Peyer's patch (tissue), 4 donors: ENCODE measurements around the gene CD2AP. TPM values are rescaled to one million over a fixed set of nuclear protein-coding genes. Genes with fewer than 3 reads are reported as not detected.

ENCODE experiments used
- DNase-seq, 3 donors: peaks; one replicate each; pipeline ENCODE4 v3.0.0-alpha.2; 2017 to 2019
- H3K27ac ChIP-seq, 4 donors: fragments of 200-600 bp; sonication (generic); one replicate each; pipeline ENCODE4 v1.5.1; 2016 to 2019
- H3K27me3 ChIP-seq, 2 donors: fragments of 200-600 bp; sonication (generic); one replicate each; pipeline ENCODE4 v1.5.1; 2019
- H3K36me3 ChIP-seq, 3 donors: fragments of 200-600 bp; sonication (generic); one replicate each; pipeline ENCODE4 v1.5.1; 2016 to 2019
- H3K4me1 ChIP-seq, 4 donors: fragments of 200-600 bp; sonication (generic); one replicate each; pipeline ENCODE4 v1.5.1; 2016 to 2019
- H3K4me3 ChIP-seq, 4 donors: fragments of 200-600 bp; sonication (generic); 1 replicate in 3 of 4; 2 replicates in 1 of 4; pipeline ENCODE4 v1.5.1; 2016 to 2019; ENCODE audit warnings: mild to moderate bottlenecking in 1 of 4
- H3K9me3 ChIP-seq, 4 donors: fragments of 200-600 bp; sonication (generic); one replicate each; pipeline ENCODE4 v1.5.1; 2016 to 2019; ENCODE audit warnings: mild to moderate bottlenecking in 1 of 4
- POLR2A ChIP-seq, 2 donors: fragments of 450-650 bp; IDR thresholded peaks; one replicate each; pipeline ENCODE4 v1.5.1; 2017; ENCODE audit warnings: antibody characterized with exemption in 2 of 2, mild to moderate bottlenecking in 2 of 2, moderate library complexity in 2 of 2
- small RNA-seq, 2 donors: library from RNA; depleted of rRNA; stranded (forward); fragments of <200 nt; gene quantifications; one replicate each; pipeline ENCODE3, GENCODE V24; 2016
- total RNA-seq, 4 donors: library from RNA; depleted of rRNA; stranded (reverse); fragments of >200 nt; gene quantifications; one replicate each; pipeline ENCODE4 v1.1.0, GENCODE V29; 2016
- TF ChIP-seq, protein P1 (sequence below), 6 experiments: fragments of 450-650 bp in 4 of 6; fragments of 200-600 bp in 2 of 6; sonication (generic) in 1 of 6; IDR thresholded peaks; one replicate each; pipeline ENCODE4 v1.5.1; 2017 to 2019; ENCODE audit warnings: antibody characterized with exemption in 6 of 6, mild to moderate bottlenecking in 3 of 6, moderate library complexity in 1 of 6

The CD2AP gene
- total RNA-seq, 4 donors from 2014 or later, result 59.4 to 151 (median 96.8) TPM

DNA sequence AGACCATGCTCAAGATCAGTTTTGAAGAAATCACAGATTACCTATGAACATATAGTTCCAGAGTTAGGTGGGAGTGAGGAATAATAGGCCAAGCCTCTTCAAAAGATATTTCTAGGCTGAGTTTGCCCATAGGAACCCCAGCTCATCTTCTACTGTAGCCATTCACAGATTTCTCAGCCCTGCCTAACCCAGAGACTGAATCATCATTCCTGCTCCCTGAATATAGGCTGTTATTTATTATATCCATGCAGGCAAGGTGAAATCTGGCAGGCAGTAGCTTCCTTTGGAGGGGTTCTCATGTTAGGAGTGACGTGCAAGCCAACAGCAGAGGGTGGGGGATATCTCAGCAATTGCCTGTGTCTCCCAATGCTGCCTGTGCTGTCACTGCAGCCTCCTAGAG is 195.2 kb downstream of the CD2AP start:
- Histone ChIP-seq H3K4me1 (no peaks in the 10 kb centered on the region), H3K36me3 (no peaks in the 10 kb centered on the region), H3K4me3 (no peak overlapping the region), H3K9me3 (no peaks in the 10 kb centered on the region), H3K27me3 (no peaks in the 10 kb centered on the region), H3K27ac (no peak overlapping the region)
- no peak for DNase-seq
- TF ChIP-seq POLR2A (IDR thresholded peaks at IDR 0.05), result no peak
- TF ChIP-seq, protein P1, sequence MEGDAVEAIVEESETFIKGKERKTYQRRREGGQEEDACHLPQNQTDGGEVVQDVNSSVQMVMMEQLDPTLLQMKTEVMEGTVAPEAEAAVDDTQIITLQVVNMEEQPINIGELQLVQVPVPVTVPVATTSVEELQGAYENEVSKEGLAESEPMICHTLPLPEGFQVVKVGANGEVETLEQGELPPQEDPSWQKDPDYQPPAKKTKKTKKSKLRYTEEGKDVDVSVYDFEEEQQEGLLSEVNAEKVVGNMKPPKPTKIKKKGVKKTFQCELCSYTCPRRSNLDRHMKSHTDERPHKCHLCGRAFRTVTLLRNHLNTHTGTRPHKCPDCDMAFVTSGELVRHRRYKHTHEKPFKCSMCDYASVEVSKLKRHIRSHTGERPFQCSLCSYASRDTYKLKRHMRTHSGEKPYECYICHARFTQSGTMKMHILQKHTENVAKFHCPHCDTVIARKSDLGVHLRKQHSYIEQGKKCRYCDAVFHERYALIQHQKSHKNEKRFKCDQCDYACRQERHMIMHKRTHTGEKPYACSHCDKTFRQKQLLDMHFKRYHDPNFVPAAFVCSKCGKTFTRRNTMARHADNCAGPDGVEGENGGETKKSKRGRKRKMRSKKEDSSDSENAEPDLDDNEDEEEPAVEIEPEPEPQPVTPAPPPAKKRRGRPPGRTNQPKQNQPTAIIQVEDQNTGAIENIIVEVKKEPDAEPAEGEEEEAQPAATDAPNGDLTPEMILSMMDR (IDR thresholded peaks at IDR 0.05), result no peak

DNA sequence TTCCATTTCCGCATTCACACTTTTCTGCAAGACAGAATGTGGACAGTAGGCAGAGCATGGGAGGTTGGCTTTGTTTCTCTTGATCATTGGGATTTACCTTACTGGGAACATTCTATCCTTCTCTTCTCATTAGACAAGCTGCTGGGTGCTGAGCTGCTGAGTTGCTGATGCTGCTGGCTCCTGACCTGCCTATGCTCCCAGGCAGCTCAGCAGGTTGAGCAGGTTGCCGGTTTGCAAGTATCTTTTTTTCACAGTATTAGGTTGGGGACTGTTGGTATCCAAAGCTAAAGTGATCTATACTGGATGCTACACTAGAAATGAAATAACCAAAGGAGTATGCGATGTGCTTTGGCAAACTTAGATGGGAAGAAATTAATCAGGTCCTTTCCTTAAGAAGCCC is 197.1 kb downstream of the CD2AP start:
- DNase-seq, result no peak
- H3K27ac ChIP-seq, result no peak overlapping the region
- no peak overlapping the region for H3K4me3 ChIP-seq
- H3K4me1 ChIP-seq, result no peaks in the 10 kb centered on the region
- no peak for TF ChIP-seq POLR2A (IDR thresholded peaks at IDR 0.05)
- TF ChIP-seq, protein P1 (IDR thresholded peaks at IDR 0.05), result no peak
- no peaks in the 10 kb centered on the region for H3K27me3 ChIP-seq
- no peaks in the 10 kb centered on the region for H3K9me3 ChIP-seq
- no peaks in the 10 kb centered on the region for H3K36me3 ChIP-seq

Small RNAs within 50 kb of the gene (small RNA-seq; reads per million reads assigned to genes)
- 0 reads per million in 2 donors for gene RF00019

Other genes with a start within 250 kb of the CD2AP start
- gene TNFRSF21, start 167.9 kb upstream of the CD2AP start, total RNA-seq, result 10 to 100 TPM in 3 of 4 donors, 1 to 10 TPM in 1; 9.1 to 53.4 (median 46.1) TPM
- gene ADGRF4, start 220.8 kb downstream of the CD2AP start, total RNA-seq, result under 1 TPM in 3 of 4 donors, not detected in 1; 0.18 to 0.80 (median 0.57) TPM